ENCODE measurements around the gene SNU13.

Gene SNU13

DNA sequence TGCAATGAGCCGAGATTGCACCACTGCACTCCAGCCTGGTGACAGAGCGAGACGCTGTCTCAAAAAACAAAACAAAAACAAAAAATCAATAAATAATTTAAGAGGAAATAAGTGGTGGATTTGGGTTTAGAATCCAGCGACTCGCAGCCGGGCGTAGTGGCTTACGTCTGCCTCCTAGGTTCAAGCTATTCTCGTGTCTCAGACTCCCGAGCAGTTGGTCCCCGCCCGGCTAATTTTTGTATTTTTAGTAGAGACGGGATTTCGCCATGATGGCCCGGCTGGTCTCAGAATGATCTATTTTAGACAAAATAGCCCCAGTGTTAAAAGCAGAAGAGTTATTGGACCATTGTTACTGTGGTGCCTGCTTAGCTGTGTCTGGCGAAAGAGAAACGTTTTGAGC lies 29.8 kb downstream of the SNU13 start:
- Histone ChIP-seq H3K9ac (ENCODE audit: low read length) (no peak overlapping the region), H3K27me3 (ENCODE audit: control insufficient read depth, insufficient read depth, low read length) (no peaks in the 10 kb centered on the region), H3K27ac (ENCODE audit: low read length) (no peak overlapping the region), H3K4me1 (ENCODE audit: control insufficient read depth, low read depth, low read length) (no peaks in the 10 kb centered on the region), H3K4me3 (ENCODE audit: low read length) (no peak overlapping the region), H3K36me3 (ENCODE audit: control insufficient read depth, low read depth, low read length) (peaks cover 92% of the 10 kb centered on the region), H3K9me3 (ENCODE audit: control insufficient read depth, low read depth, low read length) (no peaks in the 10 kb centered on the region)

DNA sequence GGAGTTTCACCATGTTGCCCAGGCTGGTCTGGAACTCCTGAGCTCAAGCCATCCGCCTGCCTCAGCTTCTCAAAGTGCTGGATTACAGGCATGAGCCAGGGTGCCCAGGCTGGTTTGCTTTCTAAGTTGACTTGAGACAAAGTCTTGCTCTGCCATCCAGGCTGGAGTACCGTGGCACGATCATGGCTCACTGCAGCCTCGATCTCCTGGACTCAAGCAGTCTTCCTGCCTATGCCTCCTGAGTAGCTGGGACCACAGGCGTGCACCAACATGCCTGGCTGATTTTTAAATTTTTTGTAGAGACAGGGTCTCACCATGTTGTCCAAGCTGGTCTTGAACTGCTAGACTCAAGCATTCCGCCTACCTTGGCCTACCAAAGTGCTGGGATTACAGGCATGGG lies 31.0 kb downstream of the SNU13 start:
- Histone ChIP-seq H3K36me3 (ENCODE audit: control insufficient read depth, low read depth, low read length) (peaks cover 93% of the 10 kb centered on the region), H3K9ac (ENCODE audit: low read length) (no peak overlapping the region), H3K4me3 (ENCODE audit: low read length) (no peak overlapping the region), H3K9me3 (ENCODE audit: control insufficient read depth, low read depth, low read length) (no peaks in the 10 kb centered on the region), H3K27me3 (ENCODE audit: control insufficient read depth, insufficient read depth, low read length) (no peaks in the 10 kb centered on the region), H3K4me1 (ENCODE audit: control insufficient read depth, low read depth, low read length) (no peaks in the 10 kb centered on the region), H3K27ac (ENCODE audit: low read length) (no peak overlapping the region)

DNA sequence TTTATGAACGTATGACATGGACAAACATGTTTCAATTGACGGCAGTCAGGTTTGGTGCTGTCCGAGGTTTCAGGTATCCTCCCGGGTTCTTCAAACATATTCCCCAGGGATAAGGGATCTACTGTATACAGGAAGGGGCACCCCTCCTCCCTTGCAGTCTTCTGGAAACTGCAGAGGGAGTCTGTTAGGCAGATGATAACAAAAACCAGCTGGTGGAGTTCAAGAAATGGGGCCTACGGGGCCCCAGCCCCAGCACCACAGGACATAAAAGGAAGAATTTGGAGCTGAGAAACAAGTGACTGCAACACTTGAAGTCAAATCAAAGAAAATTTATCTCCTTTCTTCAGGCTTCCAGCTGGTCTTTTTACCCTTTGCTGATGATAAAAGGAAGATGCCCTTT lies 32.1 kb downstream of the SNU13 start:
- H3K9me3 ChIP-seq (ENCODE audit: control insufficient read depth, low read depth, low read length), result no peaks in the 10 kb centered on the region
- H3K4me1 ChIP-seq (ENCODE audit: control insufficient read depth, low read depth, low read length), result no peaks in the 10 kb centered on the region
- H3K27me3 ChIP-seq (ENCODE audit: control insufficient read depth, insufficient read depth, low read length), result no peaks in the 10 kb centered on the region
- H3K9ac ChIP-seq (ENCODE audit: low read length), result no peak overlapping the region
- H3K36me3 ChIP-seq (ENCODE audit: control insufficient read depth, low read depth, low read length), result peaks cover 92% of the 10 kb centered on the region
- no peak overlapping the region for H3K27ac ChIP-seq (ENCODE audit: low read length)
- H3K4me3 ChIP-seq (ENCODE audit: low read length), result no peak overlapping the region

DNA sequence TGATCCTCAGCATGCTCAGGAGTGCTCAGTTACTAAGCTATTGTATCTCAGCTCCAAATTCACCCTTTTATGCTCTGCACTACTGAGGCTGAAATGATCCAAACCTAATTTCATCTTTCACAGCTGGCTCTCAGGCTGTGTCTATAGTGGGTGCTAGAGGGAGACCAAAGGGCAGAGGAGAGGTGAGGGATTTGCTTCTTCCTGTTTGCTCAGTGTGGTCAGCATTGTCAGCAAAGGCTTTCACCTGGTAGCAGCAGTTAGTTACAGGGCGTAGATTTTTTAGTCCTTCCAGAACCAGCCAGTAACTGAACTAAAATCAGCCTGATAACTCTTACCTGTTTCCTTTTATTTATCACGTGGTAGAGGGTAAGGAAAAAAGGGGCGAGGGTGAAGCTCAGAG lies 34.3 kb downstream of the SNU13 start:
- Histone ChIP-seq H3K27me3 (ENCODE audit: control insufficient read depth, insufficient read depth, low read length) (no peaks in the 10 kb centered on the region), H3K4me1 (ENCODE audit: control insufficient read depth, low read depth, low read length) (no peaks in the 10 kb centered on the region), H3K9me3 (ENCODE audit: control insufficient read depth, low read depth, low read length) (no peaks in the 10 kb centered on the region), H3K9ac (ENCODE audit: low read length) (no peak overlapping the region), H3K36me3 (ENCODE audit: control insufficient read depth, low read depth, low read length) (peaks cover 85% of the 10 kb centered on the region), H3K27ac (ENCODE audit: low read length) (no peak overlapping the region), H3K4me3 (ENCODE audit: low read length) (no peak overlapping the region)

DNA sequence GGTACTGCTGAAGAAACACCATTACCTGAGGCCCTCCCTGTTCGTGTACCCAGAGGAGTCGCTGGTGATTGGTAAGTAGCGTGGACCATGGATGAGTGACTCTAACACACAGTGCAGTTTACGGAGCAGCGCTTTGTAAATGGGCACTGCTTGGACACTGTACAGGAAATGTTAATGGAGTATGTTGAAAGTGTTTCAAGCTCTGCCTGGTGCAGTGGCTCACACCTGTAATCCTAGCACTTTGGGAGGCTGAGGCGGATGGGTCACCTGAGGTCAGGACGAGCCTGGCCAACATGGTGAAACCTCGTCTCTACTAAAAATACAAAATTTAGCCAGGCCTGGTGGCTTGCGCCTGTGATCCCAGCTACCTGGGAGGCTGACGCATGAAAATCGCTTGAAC lies 37.8 kb downstream of the SNU13 start:
- H3K9me3 ChIP-seq (ENCODE audit: control insufficient read depth, low read depth, low read length), result no peaks in the 10 kb centered on the region
- no peak overlapping the region for H3K4me3 ChIP-seq (ENCODE audit: low read length)
- H3K4me1 ChIP-seq (ENCODE audit: control insufficient read depth, low read depth, low read length), result no peaks in the 10 kb centered on the region
- peaks cover 80% of the 10 kb centered on the region for H3K36me3 ChIP-seq (ENCODE audit: control insufficient read depth, low read depth, low read length)
- no peak overlapping the region for H3K9ac ChIP-seq (ENCODE audit: low read length)
- H3K27ac ChIP-seq (ENCODE audit: low read length), result no peak overlapping the region
- H3K27me3 ChIP-seq (ENCODE audit: control insufficient read depth, insufficient read depth, low read length), result no peaks in the 10 kb centered on the region

DNA sequence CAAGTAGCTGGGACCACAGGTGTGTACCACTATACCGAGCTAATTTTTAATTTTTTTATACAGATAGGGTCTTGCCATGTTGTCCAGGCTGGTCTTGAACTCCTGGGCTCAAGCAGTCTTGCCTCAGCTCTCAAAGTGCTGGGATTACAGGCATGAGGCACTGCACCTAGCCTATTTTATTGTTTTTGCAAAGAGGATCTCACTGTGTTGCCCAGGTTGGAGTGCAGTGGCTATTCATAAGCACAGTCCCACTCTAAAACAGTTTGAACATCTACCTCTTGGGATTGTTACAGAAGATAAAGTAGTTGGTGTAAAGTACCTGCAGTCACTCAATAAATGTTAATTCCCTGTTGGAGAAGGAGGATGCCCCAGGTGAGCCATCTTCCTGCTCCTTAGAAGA lies 38.4 kb downstream of the SNU13 start:
- Histone ChIP-seq H3K36me3 (ENCODE audit: control insufficient read depth, low read depth, low read length) (peaks cover 78% of the 10 kb centered on the region), H3K27ac (ENCODE audit: low read length) (no peak overlapping the region), H3K27me3 (ENCODE audit: control insufficient read depth, insufficient read depth, low read length) (no peaks in the 10 kb centered on the region), H3K4me3 (ENCODE audit: low read length) (no peak overlapping the region), H3K4me1 (ENCODE audit: control insufficient read depth, low read depth, low read length) (no peaks in the 10 kb centered on the region), H3K9ac (ENCODE audit: low read length) (no peak overlapping the region), H3K9me3 (ENCODE audit: control insufficient read depth, low read depth, low read length) (no peaks in the 10 kb centered on the region)

DNA sequence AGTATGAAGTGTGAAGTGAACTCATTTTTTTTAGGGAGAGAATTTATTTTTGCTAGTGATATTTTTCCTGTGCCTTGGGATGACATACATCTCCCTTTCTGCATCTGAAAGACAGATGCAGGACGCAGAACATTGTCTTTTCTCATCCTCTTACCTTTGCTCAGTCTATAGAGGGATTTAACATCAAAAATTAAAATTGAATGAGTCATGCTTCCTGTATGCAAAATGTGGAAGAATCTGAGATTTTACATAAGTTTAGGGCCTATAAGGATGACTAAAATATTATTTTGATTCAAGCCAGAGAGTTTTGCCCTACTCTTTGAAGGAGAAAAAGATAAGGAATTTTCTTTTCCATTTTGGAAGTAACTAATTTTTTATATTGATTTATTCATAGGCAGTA lies 40.2 kb downstream of the SNU13 start:
- Histone ChIP-seq H3K27ac (ENCODE audit: low read length) (no peak overlapping the region), H3K9ac (ENCODE audit: low read length) (no peak overlapping the region), H3K27me3 (ENCODE audit: control insufficient read depth, insufficient read depth, low read length) (no peaks in the 10 kb centered on the region), H3K4me1 (ENCODE audit: control insufficient read depth, low read depth, low read length) (no peaks in the 10 kb centered on the region), H3K9me3 (ENCODE audit: control insufficient read depth, low read depth, low read length) (no peaks in the 10 kb centered on the region), H3K4me3 (ENCODE audit: low read length) (no peak overlapping the region), H3K36me3 (ENCODE audit: control insufficient read depth, low read depth, low read length) (peaks cover 73% of the 10 kb centered on the region)

DNA sequence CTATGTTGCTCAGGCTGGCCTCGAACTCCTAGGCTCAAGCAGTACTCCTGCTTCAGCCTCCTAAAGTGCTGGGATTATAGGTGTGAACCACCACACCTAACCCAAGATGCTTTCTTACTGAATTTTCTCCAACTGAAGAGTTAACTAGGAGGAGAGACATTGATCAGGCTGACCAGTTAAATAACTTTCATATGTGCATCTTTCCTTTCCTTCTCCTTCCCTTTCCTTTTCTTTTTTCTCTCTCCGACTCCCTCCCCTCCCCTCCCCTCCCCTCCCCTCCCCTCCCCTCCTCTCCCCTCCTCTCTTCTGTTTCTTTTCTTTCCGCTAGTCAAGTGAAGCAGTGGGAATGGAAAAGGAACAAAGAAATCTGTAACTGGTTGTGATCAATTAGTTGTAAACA lies 40.9 kb downstream of the SNU13 start:
- Histone ChIP-seq H3K4me1 (ENCODE audit: control insufficient read depth, low read depth, low read length) (no peaks in the 10 kb centered on the region), H3K4me3 (ENCODE audit: low read length) (no peak overlapping the region), H3K9ac (ENCODE audit: low read length) (no peak overlapping the region), H3K27me3 (ENCODE audit: control insufficient read depth, insufficient read depth, low read length) (no peaks in the 10 kb centered on the region), H3K9me3 (ENCODE audit: control insufficient read depth, low read depth, low read length) (no peaks in the 10 kb centered on the region), H3K36me3 (ENCODE audit: control insufficient read depth, low read depth, low read length) (peaks cover 72% of the 10 kb centered on the region), H3K27ac (ENCODE audit: low read length) (no peak overlapping the region)

DNA sequence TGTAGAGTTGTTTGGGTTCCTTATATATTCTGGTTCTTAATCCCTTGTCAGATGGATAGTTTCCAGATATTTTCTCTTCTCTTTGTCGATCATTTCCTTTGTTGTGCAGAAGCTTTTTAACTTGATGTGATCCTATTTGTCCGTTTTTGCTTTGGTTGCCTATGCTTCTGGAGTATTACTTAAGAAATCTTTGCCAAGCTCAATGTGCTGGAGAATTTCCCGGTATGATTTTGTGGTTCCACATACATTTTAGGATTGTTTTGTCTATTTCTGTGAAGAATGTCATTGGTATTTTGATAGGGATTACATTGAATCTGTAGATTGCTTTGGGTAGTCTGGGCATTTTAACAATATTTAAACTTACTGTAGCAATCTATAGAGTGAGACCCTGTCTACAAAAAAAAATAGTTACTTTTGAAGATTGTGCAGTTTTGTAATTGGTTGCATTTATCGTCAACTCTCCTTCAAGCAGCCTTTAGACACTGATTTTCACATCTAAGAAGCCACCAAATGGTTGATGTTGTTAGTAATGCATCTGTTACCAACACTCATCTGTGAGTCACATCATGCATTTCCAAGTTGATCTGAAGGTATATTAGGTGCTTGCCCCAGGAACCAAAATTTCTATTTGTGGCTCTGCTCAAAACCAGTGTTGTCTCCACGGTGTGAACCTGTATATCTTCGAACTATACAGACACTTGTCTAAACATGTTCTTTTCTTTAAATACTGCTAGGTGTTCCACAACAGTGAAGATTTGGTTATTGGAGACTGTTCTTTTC lies 46.1 kb downstream of the SNU13 start:
- no peak overlapping the region for H3K9ac ChIP-seq (ENCODE audit: low read length)
- H3K4me3 ChIP-seq (ENCODE audit: low read length), result no peak overlapping the region
- H3K36me3 ChIP-seq (ENCODE audit: control insufficient read depth, low read depth, low read length), result peaks cover 76% of the 10 kb centered on the region
- no peaks in the 10 kb centered on the region for H3K27me3 ChIP-seq (ENCODE audit: control insufficient read depth, insufficient read depth, low read length)
- no peak overlapping the region for H3K27ac ChIP-seq (ENCODE audit: low read length)
- H3K4me1 ChIP-seq (ENCODE audit: control insufficient read depth, low read depth, low read length), result no peaks in the 10 kb centered on the region
- H3K9me3 ChIP-seq (ENCODE audit: control insufficient read depth, low read depth, low read length), result no peaks in the 10 kb centered on the region

DNA sequence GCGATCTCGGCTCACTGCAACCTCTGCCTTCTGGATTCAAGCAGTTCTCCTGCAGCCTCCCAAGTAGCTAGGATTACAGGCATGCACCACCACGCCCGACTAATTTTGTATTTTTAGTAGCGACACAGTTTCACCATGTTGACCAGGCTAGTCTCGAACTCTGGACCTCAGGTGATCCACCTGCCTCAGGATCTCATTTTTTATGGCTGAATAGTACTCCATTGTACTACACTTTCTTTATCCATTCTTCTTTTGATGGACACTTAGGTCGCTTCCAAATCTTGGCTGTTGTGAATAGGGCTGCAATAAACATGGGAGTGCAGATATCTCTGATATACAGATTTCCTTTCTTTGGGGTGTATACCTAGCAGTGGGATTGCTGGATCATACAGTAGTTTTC lies 46.8 kb downstream of the SNU13 start:
- Histone ChIP-seq H3K27me3 (ENCODE audit: control insufficient read depth, insufficient read depth, low read length) (no peaks in the 10 kb centered on the region), H3K9ac (ENCODE audit: low read length) (no peak overlapping the region), H3K27ac (ENCODE audit: low read length) (no peak overlapping the region), H3K4me1 (ENCODE audit: control insufficient read depth, low read depth, low read length) (no peaks in the 10 kb centered on the region), H3K36me3 (ENCODE audit: control insufficient read depth, low read depth, low read length) (peaks cover 78% of the 10 kb centered on the region), H3K9me3 (ENCODE audit: control insufficient read depth, low read depth, low read length) (no peaks in the 10 kb centered on the region), H3K4me3 (ENCODE audit: low read length) (no peak overlapping the region)

DNA sequence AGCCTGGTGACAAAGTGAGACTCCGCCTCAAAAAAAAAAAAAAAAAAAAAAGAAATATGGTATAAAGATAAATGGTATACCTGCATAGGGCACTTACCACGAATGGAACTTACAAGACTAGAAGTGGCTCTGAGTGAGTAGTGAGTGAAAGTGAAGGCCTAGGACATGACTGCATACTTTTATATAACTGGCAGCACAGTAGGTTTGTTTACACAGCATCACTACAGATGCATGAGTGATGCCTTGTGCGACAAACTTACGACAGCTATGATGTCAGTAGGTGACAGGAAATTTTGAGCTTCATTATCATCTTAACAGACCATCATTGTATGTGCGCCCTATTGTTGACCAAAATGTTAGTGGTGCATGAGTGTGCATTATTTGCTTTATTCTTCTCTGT lies 49.9 kb downstream of the SNU13 start:
- no peak overlapping the region for H3K9ac ChIP-seq (ENCODE audit: low read length)
- no peaks in the 10 kb centered on the region for H3K4me1 ChIP-seq (ENCODE audit: control insufficient read depth, low read depth, low read length)
- no peak overlapping the region for H3K27ac ChIP-seq (ENCODE audit: low read length)
- H3K27me3 ChIP-seq (ENCODE audit: control insufficient read depth, insufficient read depth, low read length), result no peaks in the 10 kb centered on the region
- H3K36me3 ChIP-seq (ENCODE audit: control insufficient read depth, low read depth, low read length), result peaks cover 87% of the 10 kb centered on the region
- H3K4me3 ChIP-seq (ENCODE audit: low read length), result no peak overlapping the region
- H3K9me3 ChIP-seq (ENCODE audit: control insufficient read depth, low read depth, low read length), result no peaks in the 10 kb centered on the region

DNA sequence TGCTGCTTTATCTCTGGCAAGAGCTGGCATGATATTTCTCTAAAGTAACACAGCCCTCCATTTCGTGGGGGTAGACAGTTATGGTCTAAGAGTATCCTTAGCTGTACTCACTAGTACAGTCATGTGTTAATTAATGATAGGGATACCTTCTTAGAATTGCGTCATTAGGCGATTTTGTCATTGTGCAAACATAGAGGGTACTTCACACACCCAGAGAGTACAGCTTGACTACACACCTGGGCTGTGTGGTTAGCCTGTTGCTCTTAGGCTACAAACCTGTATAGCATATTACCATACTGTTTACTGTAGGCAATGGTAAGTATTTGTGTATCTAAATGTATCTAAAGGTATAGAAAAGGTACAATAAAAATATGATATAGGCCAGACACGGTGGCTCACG lies 50.5 kb downstream of the SNU13 start:
- Histone ChIP-seq H3K9ac (ENCODE audit: low read length) (no peak overlapping the region), H3K27me3 (ENCODE audit: control insufficient read depth, insufficient read depth, low read length) (no peaks in the 10 kb centered on the region), H3K36me3 (ENCODE audit: control insufficient read depth, low read depth, low read length) (peaks cover 87% of the 10 kb centered on the region), H3K9me3 (ENCODE audit: control insufficient read depth, low read depth, low read length) (no peaks in the 10 kb centered on the region), H3K4me1 (ENCODE audit: control insufficient read depth, low read depth, low read length) (no peaks in the 10 kb centered on the region), H3K27ac (ENCODE audit: low read length) (no peak overlapping the region), H3K4me3 (ENCODE audit: low read length) (no peak overlapping the region)
